ENCODE measurements around the gene FGF6.
"Not testable (repeated sequence)": the region's sequence is repeated elsewhere in the genome, so short reads cannot be mapped to it uniquely, and the experiment has no call there.

The FGF6 gene

GRCh38 chr12:4417455-4417854 is 28.2 kb downstream of the FGF6 start:
- DNase-seq, result no peak

DNA sequence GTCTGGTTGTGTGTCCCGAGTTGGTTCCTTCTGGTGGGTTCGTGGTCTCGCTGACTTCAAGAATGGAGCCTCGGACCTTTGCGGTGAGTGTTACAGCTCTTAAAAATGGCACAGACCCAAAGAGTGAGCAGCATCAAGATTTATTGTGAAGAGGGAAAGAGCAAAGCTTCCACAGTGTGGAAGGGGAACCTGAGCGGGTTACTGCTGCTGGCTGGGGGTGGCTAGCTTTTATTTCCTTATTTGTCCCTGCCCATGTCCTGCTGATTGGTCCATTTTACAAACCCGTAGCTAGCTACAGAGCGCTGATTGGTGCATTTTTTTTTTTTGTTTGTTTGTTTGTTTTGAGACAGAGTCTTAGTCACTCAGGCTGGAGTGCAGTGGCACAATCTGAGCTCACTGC is 29.3 kb downstream of the FGF6 start:
- no peak for DNase-seq

- DNase-seq, result no peak
Measured at GRCh38 chr12:4412465-4412864, 33.1 kb downstream of the FGF6 start.

DNA sequence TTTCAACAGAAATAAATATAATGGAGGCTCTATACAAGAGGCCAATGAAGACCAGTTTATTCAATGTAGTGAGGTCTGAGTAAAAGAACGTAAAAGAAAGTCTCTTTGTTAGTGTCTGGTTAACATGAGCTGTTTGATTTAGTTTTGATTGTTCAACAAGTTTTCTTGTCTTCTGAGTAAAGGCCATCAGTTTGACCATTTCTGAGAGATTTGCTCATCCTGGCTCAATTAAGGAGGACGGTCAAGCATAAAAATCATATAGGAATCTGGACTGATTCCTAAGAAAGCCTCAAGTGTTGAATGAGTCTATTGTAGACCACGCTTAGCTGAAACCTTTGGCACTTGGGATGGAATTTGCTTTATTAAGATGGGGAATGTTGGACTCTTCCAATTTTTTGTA is 33.6 kb downstream of the FGF6 start:
- DNase-seq, result no peak

DNA sequence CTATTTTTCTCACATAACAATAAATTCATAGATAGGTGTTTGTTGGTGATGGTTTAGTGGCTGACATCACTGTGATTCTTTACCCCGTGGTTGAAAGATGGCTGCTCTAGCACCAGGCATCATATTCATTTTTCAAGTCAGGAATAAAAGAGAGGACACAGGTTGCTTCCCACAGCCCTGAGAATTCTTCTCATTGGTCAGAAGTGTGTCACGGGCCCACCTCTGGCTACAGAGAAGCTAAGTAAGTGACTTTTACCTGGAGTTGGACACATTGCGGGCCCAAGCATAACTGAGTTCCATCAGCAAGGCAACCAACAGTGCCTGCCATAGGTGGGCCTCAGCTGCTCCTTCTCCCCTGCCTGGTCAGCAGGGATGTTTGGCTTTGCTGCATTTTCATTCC is 38.5 kb downstream of the FGF6 start:
- DNase-seq, result no peak

GRCh38 chr12:4404877-4405637 is 40.6 kb downstream of the FGF6 start:
- not testable (repeated sequence) for DNase-seq

DNA sequence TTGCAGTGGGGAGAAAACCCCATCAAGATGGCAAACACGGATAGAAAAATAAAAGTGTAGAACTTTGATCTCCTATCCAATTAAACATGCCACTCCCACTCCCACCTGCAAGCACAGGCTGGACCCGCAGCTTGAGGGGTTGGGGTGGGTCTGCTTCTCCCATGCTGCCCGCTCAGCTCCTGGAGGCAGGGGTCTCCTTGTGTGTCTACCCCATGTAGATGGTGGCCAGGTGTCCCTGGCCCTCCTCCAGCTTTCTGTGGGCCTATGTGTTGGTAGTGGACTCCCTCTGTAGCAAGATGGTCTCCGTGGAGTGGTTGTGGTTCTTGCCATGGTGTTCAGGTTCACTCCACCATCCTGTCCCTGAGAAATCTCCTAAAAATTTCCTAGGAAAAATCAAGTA is 42.6 kb downstream of the FGF6 start:
- no peak for DNase-seq

- DNase-seq, result no peak
Measured at GRCh38 chr12:4401117-4401516, 44.5 kb downstream of the FGF6 start.

DNA sequence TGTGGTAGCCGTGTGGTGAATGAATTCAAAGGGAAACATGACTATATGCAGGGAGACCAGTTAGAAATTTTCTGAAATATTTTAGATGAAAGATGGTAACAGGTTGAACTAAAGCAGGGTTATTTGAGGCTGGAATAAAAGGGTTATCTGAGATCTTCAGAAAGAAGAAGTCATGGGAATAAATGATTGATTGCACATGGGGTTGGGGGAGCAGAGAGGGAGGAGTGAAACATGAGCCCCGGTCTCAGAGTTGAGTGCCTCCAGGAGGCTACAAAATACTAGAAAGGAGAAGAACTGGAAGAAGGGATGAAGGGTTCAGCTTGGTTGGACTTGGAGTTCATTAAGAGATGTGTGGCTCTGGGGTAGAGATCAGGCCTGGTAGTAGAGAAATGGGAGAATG is 49.8 kb downstream of the FGF6 start:
- no peak for DNase-seq

- DNase-seq, result no peak
Measured at GRCh38 chr12:4393211-4393610, 52.4 kb downstream of the FGF6 start.

DNA sequence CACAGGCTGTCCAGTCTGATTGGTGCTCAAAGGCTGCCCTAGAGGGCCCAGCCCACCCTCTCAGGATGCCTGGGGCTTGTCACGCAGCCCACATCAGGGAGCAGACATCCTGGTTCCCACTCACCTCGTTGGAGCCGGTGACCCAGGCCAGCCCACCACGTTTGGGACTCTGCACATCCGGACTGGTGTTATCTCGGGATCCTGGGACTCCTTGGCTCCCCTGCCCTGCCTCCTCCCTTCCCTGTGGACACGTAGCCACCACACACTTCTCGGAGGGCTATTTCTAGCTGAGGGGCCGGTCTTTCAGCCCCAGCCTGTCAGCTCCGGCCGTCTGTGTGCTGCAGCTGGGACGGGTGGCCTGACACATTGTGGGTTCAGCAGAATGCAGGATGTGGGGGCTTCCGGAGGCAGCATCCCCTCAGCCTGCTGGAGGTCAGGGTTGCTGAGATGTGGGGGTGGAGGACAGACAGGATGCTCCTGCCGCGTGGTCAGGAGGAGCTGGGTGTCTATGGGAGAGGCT is 53.3 kb downstream of the FGF6 start:
- DNase-seq, result no peak

GRCh38 chr12:4388662-4389061 is 57.0 kb downstream of the FGF6 start:
- DNase-seq, result no peak

- no peak for DNase-seq
Measured at GRCh38 chr12:4388032-4388431, 57.6 kb downstream of the FGF6 start.

- DNase-seq, result no peak
Measured at GRCh38 chr12:4387607-4388006, 58.0 kb downstream of the FGF6 start.

DNA sequence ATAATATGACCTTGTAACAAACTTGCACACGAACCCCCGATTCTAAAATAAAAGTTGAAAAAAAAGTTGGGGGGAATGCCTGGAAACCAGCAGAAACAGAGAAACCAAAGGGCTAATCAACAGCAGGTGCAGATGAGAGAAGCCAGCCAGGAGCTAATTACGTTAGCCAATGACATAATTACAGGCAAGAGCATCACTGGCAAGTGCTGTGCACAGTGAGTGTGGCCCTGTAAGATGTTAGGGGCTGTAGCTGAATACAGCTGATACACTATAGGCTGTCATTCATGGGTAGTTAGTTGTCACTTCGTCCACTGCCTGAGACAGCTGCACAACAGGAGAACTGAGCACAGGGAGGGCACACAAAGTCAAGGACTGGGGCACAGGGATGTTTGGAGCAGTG is 58.8 kb downstream of the FGF6 start:
- no peak for DNase-seq

All from AML-193 (cell line).